HepG2 (cell line): ENCODE measurements around the gene ZFP64. TPM values are rescaled to one million over a fixed set of nuclear protein-coding genes. Genes with fewer than 3 reads are reported as not detected.

Source experiments
- BRCA1 ChIP-seq: sonication (generic); formaldehyde crosslinking; IDR thresholded peaks from 2 replicates; pipeline ENCODE4 v1.4.0; 2020; ENCODE audit warnings: missing genetic modification reagents
- DMAP1 ChIP-seq: IDR thresholded peaks from 2 replicates; pipeline ENCODE4 v1.6.1; 2016
- ELF3 ChIP-seq: IDR thresholded peaks from 2 replicates; pipeline ENCODE4 v1.6.1; 2016; ENCODE audit warnings: missing genetic modification reagents, missing compliant biosample characterization
- ETV6 ChIP-seq: sonication (generic); formaldehyde crosslinking; conservative IDR thresholded peaks from 2 replicates; pipeline ENCODE4 v1.4.0; 2020; ENCODE audit warnings: missing genetic modification reagents
- JUNB ChIP-seq: sonication (generic); formaldehyde crosslinking; IDR thresholded peaks from 2 replicates; pipeline ENCODE4 v1.8.0; 2022; ENCODE audit warnings: missing genetic modification reagents, mild to moderate bottlenecking, borderline replicate concordance
- LCORL ChIP-seq, 2 experiments: fragments of 450-650 bp in 1 of 2; sonication (generic) in 1 of 2; formaldehyde crosslinking in 1 of 2; IDR thresholded peaks; 2 replicates each; pipeline versions ENCODE4 v1.5.0 to v1.6.1; 2017 to 2020; ENCODE audit warnings: antibody characterized with exemption in 1 of 2, missing genetic modification reagents in 1 of 2
- MEIS1 ChIP-seq: sonication (generic); formaldehyde crosslinking; IDR thresholded peaks from 2 replicates; pipeline ENCODE4 v1.9.0; 2021; ENCODE audit warnings: mild to moderate bottlenecking, missing genetic modification reagents, moderate library complexity, borderline replicate concordance
- MXD4 ChIP-seq: IDR thresholded peaks from 2 replicates; pipeline ENCODE4 v1.6.1; 2016; ENCODE audit warnings: mild to moderate bottlenecking, missing biosample characterization, missing genetic modification reagents
- MXI1 ChIP-seq: IDR thresholded peaks from 3 replicates; pipeline ENCODE4 v1.6.1; 2012; ENCODE audit warnings: low read depth, low read length, inconsistent platforms, borderline replicate concordance
- NFIC ChIP-seq: IDR thresholded peaks from 2 replicates; pipeline ENCODE4 v1.6.1; 2012; ENCODE audit warnings: mild to moderate bottlenecking, low read length, inconsistent platforms
- NFRKB ChIP-seq: fragments of 450-650 bp; IDR thresholded peaks from 2 replicates; pipeline ENCODE4 v1.6.1; 2017
- SALL2 ChIP-seq: sonication (generic); formaldehyde crosslinking; IDR thresholded peaks from 2 replicates; pipeline ENCODE4 v1.8.1; 2023; ENCODE audit warnings: mild to moderate bottlenecking, missing genetic modification reagents, inconsistent platforms
- TBX2 ChIP-seq: sonication (generic); formaldehyde crosslinking; IDR thresholded peaks from 2 replicates; pipeline ENCODE4 v1.5.0; 2020; ENCODE audit warnings: missing genetic modification reagents, mild to moderate bottlenecking, borderline replicate concordance
- TP53 ChIP-seq: sonication (generic); formaldehyde crosslinking; conservative IDR thresholded peaks from 2 replicates; pipeline ENCODE4 v1.4.0; 2020; ENCODE audit warnings: missing genetic modification reagents
- ZEB1 ChIP-seq: IDR thresholded peaks from 2 replicates; pipeline ENCODE4 v1.6.1; 2012; ENCODE audit warnings: mild to moderate bottlenecking, low read depth, inconsistent platforms; ENCODE audit not compliant: insufficient replicate concordance
- ZFP36 ChIP-seq: fragments of 150-350 bp; IDR thresholded peaks from 2 replicates; pipeline ENCODE4 v1.6.1; 2018; ENCODE audit warnings: borderline replicate concordance, low read length, low read depth; ENCODE audit not compliant: partially characterized antibody
- ZNF124 ChIP-seq: sonication (generic); formaldehyde crosslinking; IDR thresholded peaks from 2 replicates; pipeline ENCODE4 v1.4.0; 2020; ENCODE audit warnings: missing genetic modification reagents
- ZNF256 ChIP-seq: sonication (generic); formaldehyde crosslinking; conservative IDR thresholded peaks from 2 replicates; pipeline ENCODE4 v1.4.0; 2020; ENCODE audit warnings: missing genetic modification reagents
- ZNF766 ChIP-seq: sonication (generic); formaldehyde crosslinking; IDR thresholded peaks from 2 replicates; pipeline ENCODE4 v1.5.0; 2020; ENCODE audit warnings: missing genetic modification reagents, borderline replicate concordance
- ZNF772 ChIP-seq: sonication (generic); formaldehyde crosslinking; IDR thresholded peaks from 2 replicates; pipeline ENCODE4 v1.5.0; 2020; ENCODE audit warnings: mild to moderate bottlenecking, missing genetic modification reagents
- ZNF782 ChIP-seq: sonication (generic); formaldehyde crosslinking; IDR thresholded peaks from 2 replicates; pipeline ENCODE4 v1.4.0; 2020; ENCODE audit warnings: missing genetic modification reagents, mild to moderate bottlenecking, borderline replicate concordance
- ZSCAN22 ChIP-seq: sonication (generic); formaldehyde crosslinking; IDR thresholded peaks from 2 replicates; pipeline ENCODE4 v1.4.0; 2020; ENCODE audit warnings: mild to moderate bottlenecking, missing genetic modification reagents
- polyA plus RNA-seq, 8 experiments: library from polyadenylated mRNA; depleted of rRNA in 3 of 8; stranded (reverse) in 7 of 8; unstranded in 1 of 8; fragments of >200 nt; fragmentation: Illumina TruSeq in 4 of 8; extraction: Trizol in 4 of 8; gene quantifications; 2 replicates each; pipeline versions ENCODE4 v1.2.1 to v1.2.3, GENCODE V29; 2011 to 2016; ENCODE audit warnings: low read depth in 4 of 8, missing spikeins in 1 of 8, mixed read lengths in 1 of 8; ENCODE audit not compliant: insufficient read depth in 1 of 8
- total RNA-seq, 5 experiments: library from RNA; depleted of rRNA; stranded (reverse); fragments of >200 nt; fragmentation: Illumina TruSeq; extraction: Trizol; gene quantifications; 2 replicates each; pipeline ENCODE4 v1.2.3, GENCODE V29; 2016; ENCODE audit warnings: low read depth in 1 of 5
- TF ChIP-seq, protein P1 (sequence below): sonication (generic); formaldehyde crosslinking; IDR thresholded peaks from 2 replicates; pipeline ENCODE4 v1.5.0; 2020; ENCODE audit warnings: mild to moderate bottlenecking, missing genetic modification reagents
- TF ChIP-seq, protein P2 (sequence below): sonication (generic); formaldehyde crosslinking; IDR thresholded peaks from 2 replicates; pipeline ENCODE4 v1.8.1; 2023; ENCODE audit warnings: mild to moderate bottlenecking, missing genetic modification reagents
- TF ChIP-seq, protein P3 (sequence below): sonication (generic); formaldehyde crosslinking; IDR thresholded peaks from 2 replicates; pipeline ENCODE4 v1.8.0; 2022; ENCODE audit warnings: mild to moderate bottlenecking, missing genetic modification reagents, moderate library complexity
- TF ChIP-seq, protein P4 (sequence below): sonication (generic); formaldehyde crosslinking; conservative IDR thresholded peaks from 2 replicates; pipeline ENCODE4 v1.4.0; 2020; ENCODE audit warnings: missing genetic modification reagents

Gene ZFP64
- total and polyA plus RNA-seq, 2 of the 13 experiments (the other 11 are each of a cell fraction or from before 2014, with no cell fraction given), result 12.0 to 24.3 TPM

DNA sequence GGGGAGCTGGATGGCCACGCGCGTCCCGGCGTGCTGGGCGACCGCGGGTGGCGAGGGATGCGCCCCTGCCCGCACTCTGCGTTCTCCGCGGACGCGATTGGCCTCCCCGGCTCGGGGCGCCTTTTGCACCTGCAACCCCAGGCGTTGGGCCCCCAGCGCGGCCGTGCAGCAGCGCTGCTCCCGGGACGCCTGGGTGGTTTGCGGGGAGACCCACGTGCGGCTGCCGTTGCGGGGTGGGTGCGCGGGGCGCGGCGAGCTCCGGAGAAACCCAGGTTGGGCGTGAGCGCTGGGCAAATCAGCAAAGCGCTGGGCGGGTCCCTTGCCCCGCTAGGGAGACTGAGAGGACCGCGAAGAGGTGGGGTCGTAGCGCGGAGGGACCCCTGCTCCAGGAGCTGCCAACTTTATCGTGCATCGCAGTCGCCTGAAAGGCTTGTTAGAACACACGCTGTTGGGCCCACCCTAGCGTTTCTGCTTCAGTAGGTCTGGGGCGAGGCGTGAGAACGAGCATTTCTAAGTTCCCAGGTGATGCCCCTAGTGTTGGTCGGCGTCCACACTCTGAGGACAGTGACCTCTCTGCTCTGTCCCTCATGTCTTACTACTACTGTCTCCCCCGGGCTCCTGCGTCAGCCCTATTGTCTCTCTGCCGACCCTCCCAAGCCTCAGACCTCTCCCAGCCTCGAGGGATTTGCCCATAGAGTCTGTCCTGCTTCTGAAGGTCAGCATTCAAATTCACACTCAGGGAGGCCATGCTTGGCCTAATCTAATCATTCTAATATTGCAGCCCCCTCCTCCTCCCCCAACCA is 538 bp upstream of the ZFP64 start (continued):
- TF ChIP-seq ZNF256, result peak; percentile 84; the same call in 1 of the 2 replicates
- TF ChIP-seq SALL2 (CRISPR knock-in tag), result no peak; the same call in 1 of the 2 replicates
- TF ChIP-seq, protein P1, sequence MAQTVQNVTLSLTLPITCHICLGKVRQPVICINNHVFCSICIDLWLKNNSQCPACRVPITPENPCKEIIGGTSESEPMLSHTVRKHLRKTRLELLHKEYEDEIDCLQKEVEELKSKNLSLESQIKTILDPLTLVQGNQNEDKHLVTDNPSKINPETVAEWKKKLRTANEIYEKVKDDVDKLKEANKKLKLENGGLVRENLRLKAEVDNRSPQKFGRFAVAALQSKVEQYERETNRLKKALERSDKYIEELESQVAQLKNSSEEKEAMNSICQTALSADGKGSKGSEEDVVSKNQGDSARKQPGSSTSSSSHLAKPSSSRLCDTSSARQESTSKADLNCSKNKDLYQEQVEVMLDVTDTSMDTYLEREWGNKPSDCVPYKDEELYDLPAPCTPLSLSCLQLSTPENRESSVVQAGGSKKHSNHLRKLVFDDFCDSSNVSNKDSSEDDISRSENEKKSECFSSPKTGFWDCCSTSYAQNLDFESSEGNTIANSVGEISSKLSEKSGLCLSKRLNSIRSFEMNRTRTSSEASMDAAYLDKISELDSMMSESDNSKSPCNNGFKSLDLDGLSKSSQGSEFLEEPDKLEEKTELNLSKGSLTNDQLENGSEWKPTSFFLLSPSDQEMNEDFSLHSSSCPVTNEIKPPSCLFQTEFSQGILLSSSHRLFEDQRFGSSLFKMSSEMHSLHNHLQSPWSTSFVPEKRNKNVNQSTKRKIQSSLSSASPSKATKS, result no peak; the same call in 1 of the 2 replicates
- TF ChIP-seq ELF3 (CRISPR knock-in tag), result no peak; the same call in 1 of the 2 replicates
- TF ChIP-seq TBX2 (CRISPR knock-in tag), result peak; percentile 88; the same call in 1 of the 2 replicates
- TF ChIP-seq, protein P2, sequence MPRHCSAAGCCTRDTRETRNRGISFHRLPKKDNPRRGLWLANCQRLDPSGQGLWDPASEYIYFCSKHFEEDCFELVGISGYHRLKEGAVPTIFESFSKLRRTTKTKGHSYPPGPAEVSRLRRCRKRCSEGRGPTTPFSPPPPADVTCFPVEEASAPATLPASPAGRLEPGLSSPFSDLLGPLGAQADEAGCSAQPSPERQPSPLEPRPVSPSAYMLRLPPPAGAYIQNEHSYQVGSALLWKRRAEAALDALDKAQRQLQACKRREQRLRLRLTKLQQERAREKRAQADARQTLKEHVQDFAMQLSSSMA (CRISPR knock-in tag), result peak; percentile 68; the same call in 1 of the 2 replicates
- TF ChIP-seq JUNB (CRISPR knock-in tag), result no peak
- no peak for TF ChIP-seq ZNF124 (CRISPR knock-in tag)
- TF ChIP-seq, protein P3, sequence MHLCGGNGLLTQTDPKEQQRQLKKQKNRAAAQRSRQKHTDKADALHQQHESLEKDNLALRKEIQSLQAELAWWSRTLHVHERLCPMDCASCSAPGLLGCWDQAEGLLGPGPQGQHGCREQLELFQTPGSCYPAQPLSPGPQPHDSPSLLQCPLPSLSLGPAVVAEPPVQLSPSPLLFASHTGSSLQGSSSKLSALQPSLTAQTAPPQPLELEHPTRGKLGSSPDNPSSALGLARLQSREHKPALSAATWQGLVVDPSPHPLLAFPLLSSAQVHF (CRISPR knock-in tag), result no peak
- TF ChIP-seq DMAP1 (CRISPR knock-in tag), result 0 out of 2 replicates have a peak, but pooled peaks have one; percentile 37
- no peak; the same call in 1 of the 2 replicates for TF ChIP-seq ETV6
- no peak; the same call in 2 of the 3 replicates for TF ChIP-seq MXI1
- TF ChIP-seq ZEB1, result peak; percentile 31
- no peak for TF ChIP-seq TP53 (CRISPR knock-in tag)
- TF ChIP-seq BRCA1 (CRISPR knock-in tag), result no peak; the same call in 1 of the 2 replicates
- TF ChIP-seq ZNF782 (CRISPR knock-in tag), result no peak; the same call in 1 of the 2 replicates
- no peak for TF ChIP-seq LCORL (IDR thresholded peaks at IDR 0.05)
- no peak; the same call in 1 of the 2 replicates for TF ChIP-seq LCORL (CRISPR knock-in tag; IDR thresholded peaks at IDR 0.05)
- TF ChIP-seq, protein P4, sequence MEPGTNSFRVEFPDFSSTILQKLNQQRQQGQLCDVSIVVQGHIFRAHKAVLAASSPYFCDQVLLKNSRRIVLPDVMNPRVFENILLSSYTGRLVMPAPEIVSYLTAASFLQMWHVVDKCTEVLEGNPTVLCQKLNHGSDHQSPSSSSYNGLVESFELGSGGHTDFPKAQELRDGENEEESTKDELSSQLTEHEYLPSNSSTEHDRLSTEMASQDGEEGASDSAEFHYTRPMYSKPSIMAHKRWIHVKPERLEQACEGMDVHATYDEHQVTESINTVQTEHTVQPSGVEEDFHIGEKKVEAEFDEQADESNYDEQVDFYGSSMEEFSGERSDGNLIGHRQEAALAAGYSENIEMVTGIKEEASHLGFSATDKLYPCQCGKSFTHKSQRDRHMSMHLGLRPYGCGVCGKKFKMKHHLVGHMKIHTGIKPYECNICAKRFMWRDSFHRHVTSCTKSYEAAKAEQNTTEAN (CRISPR knock-in tag), result no peak
- no peak for TF ChIP-seq NFRKB
- TF ChIP-seq MEIS1 (CRISPR knock-in tag), result no peak; the same call in none of the 2 replicates
- no peak for TF ChIP-seq ZFP36
- TF ChIP-seq NFIC, result no peak
- TF ChIP-seq ZSCAN22 (CRISPR knock-in tag), result no peak
- peak; percentile 87; the same call in 1 of the 2 replicates for TF ChIP-seq ZNF772 (CRISPR knock-in tag)
- peak; percentile 85 for TF ChIP-seq MXD4 (CRISPR knock-in tag)
- no peak; the same call in 1 of the 2 replicates for TF ChIP-seq ZNF766 (CRISPR knock-in tag)
